Small intestine (tissue), 16 donors: ENCODE data around the gene RSF1. TPM values are rescaled to one million over a fixed set of nuclear protein-coding genes. Genes with fewer than 3 reads are reported as not detected.
"Not testable (repeated sequence)": the region's sequence is repeated elsewhere in the genome, so short reads cannot be mapped to it uniquely, and the experiment has no call there.

Experiments used
- DNase-seq, 2 donors: peaks; one replicate each; pipeline versions ENCODE4 v3.0.0 to v3.0.0-alpha.2; 2013
- FAIRE-seq: peaks from 2 replicates; lab custom pipeline; 2012; peaks lifted over from hg19 to GRCh38; lab: Jason Lieb, UNC
- H3K27ac ChIP-seq, 3 donors: one replicate each; pipeline ENCODE4 v1.5.1; 2013; ENCODE audit warnings: low read length in 2 of 3, mild to moderate bottlenecking in 2 of 3, control low read depth in 1 of 3, inconsistent platforms in 1 of 3, low read depth in 1 of 3, moderate library complexity in 1 of 3
- H3K27me3 ChIP-seq, 3 donors: one replicate each; pipeline ENCODE4 v1.6.1; 2013; ENCODE audit warnings: low read length in 3 of 3, inconsistent platforms in 1 of 3; ENCODE audit not compliant: control insufficient read depth in 3 of 3, insufficient read depth in 3 of 3
- H3K36me3 ChIP-seq, 3 donors: one replicate each; pipeline ENCODE4 v1.6.1; 2013; ENCODE audit warnings: low read length in 3 of 3, inconsistent platforms in 1 of 3, low read depth in 1 of 3, mild to moderate bottlenecking in 1 of 3, moderate library complexity in 1 of 3; ENCODE audit not compliant: control insufficient read depth in 3 of 3, insufficient read depth in 2 of 3
- H3K4me1 ChIP-seq, 3 donors: one replicate each; pipeline ENCODE4 v1.6.1; 2013; ENCODE audit warnings: low read length in 2 of 3, inconsistent platforms in 1 of 3, low read depth in 1 of 3, mild to moderate bottlenecking in 1 of 3, moderate library complexity in 1 of 3; ENCODE audit not compliant: control insufficient read depth in 3 of 3, insufficient read depth in 2 of 3
- H3K4me3 ChIP-seq, 3 donors: one replicate each; pipeline ENCODE4 v1.5.1; 2013; ENCODE audit warnings: low read length in 3 of 3, control low read depth in 1 of 3, inconsistent platforms in 1 of 3, low read depth in 1 of 3, mild to moderate bottlenecking in 1 of 3, moderate library complexity in 1 of 3
- H3K9me3 ChIP-seq, 2 donors: one replicate each; pipeline ENCODE4 v1.6.1; 2013; ENCODE audit warnings: low read depth in 1 of 2, low read length in 1 of 2; ENCODE audit not compliant: control insufficient read depth in 2 of 2, insufficient read depth in 1 of 2
- WGBS, 3 donors: extraction: QIAGEN DNeasy Blood & Tissue Kit; methylation state at CpG; one replicate each; pipeline ENCODE4 v1.1.7; 2013; 5-methylcytosine and 5-hydroxymethylcytosine counted together
- long read RNA-seq, 10 donors: transcript quantifications; one replicate each; lab custom pipeline, GENCODE V29; 2026
- polyA plus RNA-seq, 4 donors: library from polyadenylated mRNA; stranded (reverse) in 3 of 4; unstranded in 1 of 4; fragments of 200-250 nt in 3 of 4; fragments of 120-200 nt in 1 of 4; gene quantifications; one replicate each; pipeline versions ENCODE4 v1.2.1 to v1.2.3, GENCODE V29; 2013
- donor health status: healthy with polysubstance abuse.
- donor health status: control.
- donor health status: control.
- donor health status: Bipolar disorder and iron deficiency.
- donor health status: healthy.

The RSF1 gene
- 10 to 100 TPM in 3 of 4 donors, 1 to 10 TPM in 1; 9.8 to 28.5 (median 12.1) TPM for polyA plus RNA-seq
- long read RNA-seq, donor 1, transcript RSF1-206 (6 exons, 2,107 nt), result major isoform, 5 of 12 reads
- long read RNA-seq, donor 1, partial matches to known transcripts, result 6 of 12 reads
- long read RNA-seq, donor 1, other reads (novel, unspliced or antisense), result 0 of 12 reads
- long read RNA-seq, donor 2, full-length matches to known transcripts, result 4 of 4 reads
- long read RNA-seq, donor 2, partial matches to known transcripts, result 0 of 4 reads
- long read RNA-seq, donor 2, other reads (novel, unspliced or antisense), result 0 of 4 reads
- long read RNA-seq, donor 3, transcript RSF1-206 (6 exons, 2,107 nt), result major isoform, 6 of 6 reads
- long read RNA-seq, donor 3, partial matches to known transcripts, result 0 of 6 reads
- long read RNA-seq, donor 3, other reads (novel, unspliced or antisense), result 0 of 6 reads
- long read RNA-seq, donor 4, result 0 reads
- long read RNA-seq, donor 5, partial matches to known transcripts, result 0 of 5 reads
- long read RNA-seq, donor 5, other reads (novel, unspliced or antisense), result 0 of 5 reads
- long read RNA-seq, donor 6, transcript RSF1-206 (6 exons, 2,107 nt), result major isoform, 7 of 9 reads
- long read RNA-seq, donor 6, partial matches to known transcripts, result 0 of 9 reads
- long read RNA-seq, donor 6, other reads (novel, unspliced or antisense), result 0 of 9 reads
- long read RNA-seq, donor 7, result 0 reads
- long read RNA-seq, donor 8, partial matches to known transcripts, result 0 of 2 reads
- long read RNA-seq, donor 8, other reads (novel, unspliced or antisense), result 0 of 2 reads
- long read RNA-seq, donor 9, transcript RSF1-206 (6 exons, 2,107 nt), result major isoform, 6 of 6 reads
- long read RNA-seq, donor 9, partial matches to known transcripts, result 0 of 6 reads
- long read RNA-seq, donor 9, other reads (novel, unspliced or antisense), result 0 of 6 reads
- long read RNA-seq, donor 10, full-length matches to known transcripts, result 8 of 8 reads
- long read RNA-seq, donor 10, partial matches to known transcripts, result 0 of 8 reads
- long read RNA-seq, donor 10, other reads (novel, unspliced or antisense), result 0 of 8 reads

GRCh38 chr11:77820565-77821348 is at the start of gene RSF1, which contains the start of gene AAMDC:
Gene RSF1, minus strand, starts transcription at chr11:77820722. Its CDS starts 8 bp downstream, at chr11:77820714.
Gene AAMDC, plus strand, starts transcription at chr11:77821144. Its CDS starts 21,353 bp downstream, at chr11:77842497.
- WGBS, 3 donors, result 0 to 1% (median 0%) methylated on average over 57 to 64 of the region's 64 CpGs
- DNase-seq (peak; percentile 98 to 99), FAIRE-seq (no peak)
- H3K4me1 ChIP-seq, result peaks cover 4 to 15% (median 4%) of the 10 kb centered on the region in 3 donors
- no peaks in the 10 kb centered on the region for H3K27me3 ChIP-seq
- no peaks in the 10 kb centered on the region for H3K36me3 ChIP-seq
- peak within 1 kb of the TSS; percentile 78 to 100 (median 96) for H3K4me3 ChIP-seq
- H3K27ac ChIP-seq, result peak within 1 kb of the TSS; percentile 91 to 97 (median 93)
- H3K9me3 ChIP-seq, result no peaks in the 10 kb centered on the region

GRCh38 chr11:77868744-77869143 is 48.2 kb upstream of the RSF1 start:
- WGBS, 3 donors, result 95 to 98% (median 97%) methylated on average over 4 of the region's 4 CpGs
- H3K27ac ChIP-seq, result no peak overlapping the region
- FAIRE-seq (no peak), DNase-seq (no peak)
- no peak overlapping the region for H3K4me3 ChIP-seq
- no peaks in the 10 kb centered on the region for H3K27me3 ChIP-seq
- H3K36me3 ChIP-seq, result peaks cover 0 to 12% (median 4%) of the 10 kb centered on the region in 3 donors
- no peaks in the 10 kb centered on the region for H3K9me3 ChIP-seq
- H3K4me1 ChIP-seq, result no peaks in the 10 kb centered on the region

GRCh38 chr11:77866336-77866735 is 45.8 kb upstream of the RSF1 start:
- DNase-seq (no peak), FAIRE-seq (no peak)
- H3K27me3 ChIP-seq, result no peaks in the 10 kb centered on the region
- peaks cover 0 to 13% (median 4%) of the 10 kb centered on the region in 3 donors for H3K36me3 ChIP-seq
- WGBS, 3 donors, result 76 to 93% (median 84%) methylated on average over 1 of the region's 1 CpG
- H3K4me1 ChIP-seq, result no peaks in the 10 kb centered on the region
- no peak overlapping the region for H3K27ac ChIP-seq
- H3K9me3 ChIP-seq, result no peaks in the 10 kb centered on the region
- no peak overlapping the region for H3K4me3 ChIP-seq

- DNase-seq (no peak), FAIRE-seq (no peak)
- no peak overlapping the region for H3K27ac ChIP-seq
- 86 to 100% (median 90%) methylated on average over 1 of the region's 1 CpG for WGBS, 3 donors
- H3K27me3 ChIP-seq, result no peaks in the 10 kb centered on the region
- H3K4me1 ChIP-seq, result no peaks in the 10 kb centered on the region
- H3K4me3 ChIP-seq, result no peak overlapping the region
- H3K36me3 ChIP-seq, result peaks cover 0 to 13% (median 4%) of the 10 kb centered on the region in 3 donors
- no peaks in the 10 kb centered on the region for H3K9me3 ChIP-seq
These were observed 45.3 kb upstream of the RSF1 start for GRCh38 chr11:77865805-77866204.

GRCh38 chr11:77861444-77861843 is 40.9 kb upstream of the RSF1 start:
- DNase-seq, H3K9me3 ChIP-seq, H3K27ac ChIP-seq, H3K4me1 ChIP-seq, H3K4me3 ChIP-seq, FAIRE-seq, H3K27me3 ChIP-seq: not testable (repeated sequence)
- peaks cover 0 to 20% (median 2%) of the 10 kb centered on the region in 3 donors for H3K36me3 ChIP-seq
- WGBS, 3 donors, result 90 to 94% (median 91%) methylated on average over 10 of the region's 10 CpGs

GRCh38 chr11:77857906-77858457 is 37.5 kb upstream of the RSF1 start:
- not testable (repeated sequence) for H3K27ac ChIP-seq, H3K4me1 ChIP-seq, FAIRE-seq, H3K4me3 ChIP-seq, H3K27me3 ChIP-seq, DNase-seq
- WGBS, 3 donors, result 92 to 95% (median 95%) methylated on average over 10 of the region's 10 CpGs
- H3K9me3 ChIP-seq, result peaks cover 2 to 24% of the 10 kb centered on the region in 2 donors
- H3K36me3 ChIP-seq, result peaks cover 0 to 38% (median 10%) of the 10 kb centered on the region in 3 donors

GRCh38 chr11:77854838-77855237 is 34.3 kb upstream of the RSF1 start:
- H3K4me3 ChIP-seq, result no peak overlapping the region
- H3K9me3 ChIP-seq, result peaks cover 2 to 24% of the 10 kb centered on the region in 2 donors
- peaks cover 0 to 28% (median 10%) of the 10 kb centered on the region in 3 donors for H3K36me3 ChIP-seq
- no peaks in the 10 kb centered on the region for H3K27me3 ChIP-seq
- FAIRE-seq (no peak), DNase-seq (no peak)
- H3K27ac ChIP-seq, result no peak overlapping the region
- 99 to 100% (median 100%) methylated on average over 2 of the region's 2 CpGs for WGBS, 3 donors
- no peaks in the 10 kb centered on the region for H3K4me1 ChIP-seq
